ENCODE measurements around the gene CETP.
"Not testable (repeated sequence)": the region's sequence is repeated elsewhere in the genome, so short reads cannot be mapped to it uniquely, and the experiment has no call there.

Gene CETP

GRCh38 chr16:56988948-56989945 lies 27.5 kb downstream of the CETP start, which contains the start of gene NLRC5:
Gene NLRC5, plus strand, starts transcription at chr16:56989557. Its CDS starts 31,156 bp downstream, at chr16:57020713.
- no peak for TF ChIP-seq SUZ12 (IDR thresholded peaks at IDR 0.05; ENCODE audit: extremely low read depth, insufficient read depth, insufficient read length)
- TF ChIP-seq ZNF274 (IDR thresholded peaks at IDR 0.05; ENCODE audit: low read depth, low read length) = no peak
- no peak for TF ChIP-seq YY1 (IDR thresholded peaks at IDR 0.05; ENCODE audit: insufficient read depth, insufficient read length)
- Histone ChIP-seq H3K4me1 (ENCODE audit: insufficient read depth, insufficient read length) (peaks cover 11% of the 10 kb centered on the region), H3K27me3 (ENCODE audit: insufficient read depth, insufficient read length) (peaks cover 44% of the 10 kb centered on the region)

DNA sequence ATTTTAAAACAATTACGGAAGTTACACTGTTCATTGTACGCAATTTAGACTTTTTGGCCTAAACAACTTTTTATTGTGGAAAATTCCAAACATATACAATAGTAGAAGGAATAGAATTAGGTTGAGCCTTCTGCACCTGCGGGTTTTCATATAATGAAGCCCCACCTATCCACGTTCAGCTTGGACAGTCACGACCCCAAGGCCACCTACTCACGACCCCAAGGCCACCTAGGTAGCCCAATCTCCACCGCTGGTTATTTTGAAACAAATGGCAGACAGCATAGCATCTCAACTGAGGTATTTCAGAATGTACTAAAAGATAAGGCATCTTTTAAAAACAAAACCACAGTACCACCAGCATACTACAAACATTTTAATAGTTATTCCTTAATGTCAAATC lies 28.2 kb downstream of the CETP start:
- Histone ChIP-seq H3K4me1 (ENCODE audit: insufficient read depth, insufficient read length) (peaks cover 12% of the 10 kb centered on the region), H3K36me3 (ENCODE audit: insufficient read depth, insufficient read length, low read length) (no peaks in the 10 kb centered on the region), H3K9ac (ENCODE audit: insufficient read length, low read depth) (no peak overlapping the region), H3K27me3 (ENCODE audit: insufficient read depth, insufficient read length) (peaks cover 47% of the 10 kb centered on the region), H3K9me3 (ENCODE audit: insufficient read depth, low read length) (no peaks in the 10 kb centered on the region), H3K4me3 (ENCODE audit: insufficient read length, low read depth) (peak overlapping the region; percentile 49)
- DNase-seq (ENCODE audit: low read depth, low spot score) = no peak
- no peak for TF ChIP-seq SUZ12 (IDR thresholded peaks at IDR 0.05; ENCODE audit: extremely low read depth, insufficient read depth, insufficient read length)
- no peak for TF ChIP-seq ZNF274 (IDR thresholded peaks at IDR 0.05; ENCODE audit: low read depth, low read length)
- no peak for TF ChIP-seq YY1 (IDR thresholded peaks at IDR 0.05; ENCODE audit: insufficient read depth, insufficient read length)

More at GRCh38 chr16:56988948-56989945, 27.5 kb downstream of the CETP start, which contains the start of gene NLRC5:
- Histone ChIP-seq H3K36me3 (ENCODE audit: insufficient read depth, insufficient read length, low read length) (no peaks in the 10 kb centered on the region), H3K9ac (ENCODE audit: insufficient read length, low read depth) (peak within 1 kb of the TSS; percentile 75), H3K4me3 (ENCODE audit: insufficient read length, low read depth) (peak within 1 kb of the TSS; percentile 49), H3K9me3 (ENCODE audit: insufficient read depth, low read length) (no peaks in the 10 kb centered on the region)
- DNase-seq (ENCODE audit: low read depth, low spot score) = peak; percentile 30

DNA sequence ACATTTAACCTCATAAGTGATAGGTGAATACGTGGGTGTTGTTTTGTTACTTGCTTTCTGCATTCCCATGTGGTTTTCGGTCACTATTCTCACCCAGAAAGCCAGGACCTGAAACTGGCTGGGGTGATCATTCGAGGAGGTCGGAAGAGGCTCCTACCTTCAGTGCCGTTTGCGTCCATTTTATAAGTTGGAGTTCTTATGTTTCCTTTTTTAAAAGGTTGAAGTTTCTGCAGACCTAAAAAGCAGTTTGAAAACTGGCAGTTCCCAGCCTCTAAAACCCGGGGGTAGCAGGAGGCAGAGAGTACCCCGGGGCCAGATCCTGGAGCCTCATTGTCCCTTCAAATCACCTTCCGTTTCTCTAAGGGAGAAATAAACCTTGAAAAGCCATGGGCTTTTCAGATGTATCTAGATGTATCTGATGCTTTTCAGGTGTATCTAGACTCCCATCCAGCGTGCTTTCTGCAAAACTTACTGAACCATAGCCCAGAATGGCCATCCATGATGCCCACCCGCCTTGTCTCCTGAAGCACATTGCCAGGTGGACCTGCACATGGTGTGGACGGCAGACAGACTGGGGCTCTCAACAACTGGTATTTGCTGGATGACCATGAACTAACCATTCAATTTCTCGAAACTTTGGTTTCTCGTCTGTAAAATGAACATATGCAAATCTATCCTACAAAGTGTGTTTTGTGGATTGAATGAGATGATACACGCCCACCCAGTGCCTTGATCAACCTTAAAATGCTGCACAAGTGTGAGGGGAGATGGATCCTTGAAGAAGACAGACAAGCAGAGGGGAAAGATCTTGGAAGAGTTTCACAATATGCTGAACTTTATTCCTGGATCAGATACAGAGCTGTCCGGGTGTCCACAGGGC lies 28.9 kb downstream of the CETP start:
- DNase-seq (ENCODE audit: low read depth, low spot score) = no peak
- H3K4me3 ChIP-seq (ENCODE audit: insufficient read length, low read depth) = no peak overlapping the region
- peaks cover 7% of the 10 kb centered on the region for H3K4me1 ChIP-seq (ENCODE audit: insufficient read depth, insufficient read length)
- H3K27me3 ChIP-seq (ENCODE audit: insufficient read depth, insufficient read length) = peaks cover 47% of the 10 kb centered on the region
- TF ChIP-seq SUZ12 (IDR thresholded peaks at IDR 0.05; ENCODE audit: extremely low read depth, insufficient read depth, insufficient read length) = no peak
- no peak for TF ChIP-seq YY1 (IDR thresholded peaks at IDR 0.05; ENCODE audit: insufficient read depth, insufficient read length)
- no peak for TF ChIP-seq ZNF274 (IDR thresholded peaks at IDR 0.05; ENCODE audit: low read depth, low read length)
- no peak overlapping the region for H3K9ac ChIP-seq (ENCODE audit: insufficient read length, low read depth)
- no peaks in the 10 kb centered on the region for H3K9me3 ChIP-seq (ENCODE audit: insufficient read depth, low read length)
- H3K36me3 ChIP-seq (ENCODE audit: insufficient read depth, insufficient read length, low read length) = no peaks in the 10 kb centered on the region

GRCh38 chr16:56992431-56992830 lies 30.7 kb downstream of the CETP start:
- H3K27me3 ChIP-seq (ENCODE audit: insufficient read depth, insufficient read length) = peaks cover 47% of the 10 kb centered on the region
- H3K36me3 ChIP-seq (ENCODE audit: insufficient read depth, insufficient read length, low read length); H3K9me3 ChIP-seq (ENCODE audit: insufficient read depth, low read length); H3K9ac ChIP-seq (ENCODE audit: insufficient read length, low read depth); DNase-seq (ENCODE audit: low read depth, low spot score); H3K4me3 ChIP-seq (ENCODE audit: insufficient read length, low read depth); H3K4me1 ChIP-seq (ENCODE audit: insufficient read depth, insufficient read length): not testable (repeated sequence)

- no peak for DNase-seq (ENCODE audit: low read depth, low spot score)
- no peak overlapping the region for H3K4me3 ChIP-seq (ENCODE audit: insufficient read length, low read depth)
Measured at GRCh38 chr16:56993204-56993603, 31.5 kb downstream of the CETP start.

DNA sequence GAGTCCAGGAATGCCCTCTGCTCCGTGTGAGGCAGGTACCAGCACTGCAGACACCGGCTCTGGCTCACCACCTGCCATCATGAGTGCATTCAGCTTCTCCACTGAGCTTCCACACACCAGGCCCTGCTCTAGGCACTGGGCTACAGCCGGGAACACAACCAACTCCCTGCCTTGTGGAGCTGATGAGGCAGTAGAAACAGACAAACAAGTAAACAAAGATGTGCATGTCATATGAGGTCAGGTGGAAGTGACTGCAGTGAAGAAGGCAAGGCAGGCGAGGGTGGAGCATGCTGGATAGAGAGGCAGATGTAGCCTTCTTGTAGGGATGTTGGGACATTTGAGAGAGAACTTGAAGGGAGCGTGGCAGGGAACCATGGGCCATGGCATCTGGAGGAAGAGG lies 32.6 kb downstream of the CETP start:
- peaks cover 28% of the 10 kb centered on the region for H3K27me3 ChIP-seq (ENCODE audit: insufficient read depth, insufficient read length)
- no peak overlapping the region for H3K9ac ChIP-seq (ENCODE audit: insufficient read length, low read depth)
- TF ChIP-seq YY1 (IDR thresholded peaks at IDR 0.05; ENCODE audit: insufficient read depth, insufficient read length) (no peak), SUZ12 (IDR thresholded peaks at IDR 0.05; ENCODE audit: extremely low read depth, insufficient read depth, insufficient read length) (no peak), ZNF274 (IDR thresholded peaks at IDR 0.05; ENCODE audit: low read depth, low read length) (no peak)
- no peaks in the 10 kb centered on the region for H3K9me3 ChIP-seq (ENCODE audit: insufficient read depth, low read length)
- peaks cover 7% of the 10 kb centered on the region for H3K4me1 ChIP-seq (ENCODE audit: insufficient read depth, insufficient read length)
- H3K36me3 ChIP-seq (ENCODE audit: insufficient read depth, insufficient read length, low read length) = no peaks in the 10 kb centered on the region
- no peak for DNase-seq (ENCODE audit: low read depth, low spot score)
- H3K4me3 ChIP-seq (ENCODE audit: insufficient read length, low read depth) = no peak overlapping the region

More at GRCh38 chr16:56993204-56993603, 31.5 kb downstream of the CETP start:
- Histone ChIP-seq H3K36me3 (ENCODE audit: insufficient read depth, insufficient read length, low read length) (no peaks in the 10 kb centered on the region), H3K4me1 (ENCODE audit: insufficient read depth, insufficient read length) (peaks cover 7% of the 10 kb centered on the region), H3K27me3 (ENCODE audit: insufficient read depth, insufficient read length) (peaks cover 39% of the 10 kb centered on the region), H3K9me3 (ENCODE audit: insufficient read depth, low read length) (no peaks in the 10 kb centered on the region), H3K9ac (ENCODE audit: insufficient read length, low read depth) (no peak overlapping the region)
- TF ChIP-seq ZNF274 (IDR thresholded peaks at IDR 0.05; ENCODE audit: low read depth, low read length) (no peak), YY1 (IDR thresholded peaks at IDR 0.05; ENCODE audit: insufficient read depth, insufficient read length) (no peak)

Data from NT2/D1 (cell line).